Right renal pelvis (tissue), 4 donors: Measurements from ENCODE around the gene SIKE1. TPM values are rescaled to one million over a fixed set of nuclear protein-coding genes. Genes with fewer than 3 reads are reported as not detected.
A peak's percentile ranks its signal among the peaks of the same experiment; 100 is the strongest.
"Not testable (repeated sequence)": the region's sequence is repeated elsewhere in the genome, so short reads cannot be mapped to it uniquely, and the experiment has no call there.

Source experiments
- DNase-seq, 4 donors: peaks; one replicate each; pipeline ENCODE4 v3.0.0-alpha.2; 2013; ENCODE audit warnings: low read depth in 4 of 4, low spot score in 3 of 4, missing footprints in 1 of 4
- polyA plus RNA-seq, 4 donors: library from polyadenylated mRNA; unstranded; fragments of 120-200 nt; gene quantifications; one replicate each; pipeline ENCODE4 v1.2.1, GENCODE V29; 2013; ENCODE audit not compliant: insufficient read length in 4 of 4

Gene SIKE1
- 10 to 100 TPM; 49.0 to 55.7 (median 52.8) TPM for polyA plus RNA-seq

DNA sequence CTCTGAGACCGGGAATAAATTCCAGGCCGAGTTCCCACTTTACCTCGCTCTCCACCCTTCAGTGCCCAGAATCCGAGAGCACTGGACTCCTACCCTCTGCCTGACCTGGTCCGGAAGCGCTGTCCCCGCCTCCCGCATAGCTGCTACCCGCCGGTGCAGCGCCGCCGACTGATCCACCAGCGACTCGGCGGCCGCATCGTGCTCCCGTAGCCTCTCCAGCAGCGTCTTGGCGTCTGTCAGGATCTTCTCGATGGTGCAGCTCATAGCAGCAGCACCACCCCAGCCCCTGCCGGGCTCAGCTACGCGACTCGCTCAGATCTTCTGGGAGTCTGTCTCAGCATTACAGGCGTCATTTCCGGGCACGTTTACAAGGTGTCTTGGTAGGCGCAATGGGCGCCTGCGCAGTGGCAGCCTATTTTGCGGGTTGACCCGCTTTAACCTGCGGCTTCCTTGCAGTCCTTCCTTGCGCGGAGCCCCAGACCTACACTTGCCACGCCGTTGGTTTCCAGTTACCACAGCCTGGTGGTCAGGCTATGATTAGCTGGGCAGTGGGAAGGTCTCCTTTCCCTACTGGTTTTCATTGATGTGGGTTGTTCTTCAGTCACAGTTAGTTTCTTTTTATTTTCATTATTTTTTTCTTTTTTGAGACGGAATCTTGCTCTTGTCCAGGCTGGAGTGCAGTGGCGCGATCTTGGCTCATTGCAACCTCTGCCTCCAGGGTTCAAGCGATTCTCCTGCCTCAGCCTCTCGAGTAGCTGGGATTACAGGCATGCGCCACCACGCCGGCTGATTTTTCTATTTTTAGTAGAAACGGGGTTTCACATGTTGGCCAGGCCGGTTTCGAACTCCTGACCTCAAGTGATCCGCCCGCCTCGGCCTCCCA lies at the start of gene SIKE1:
SIKE1 (minus strand) TSS at position 342 of the 883 bp plus-strand sequence; CDS start at position 264, 78 bp downstream.
- DNase-seq = peak; percentile 85 to 88 (median 86)

DNA sequence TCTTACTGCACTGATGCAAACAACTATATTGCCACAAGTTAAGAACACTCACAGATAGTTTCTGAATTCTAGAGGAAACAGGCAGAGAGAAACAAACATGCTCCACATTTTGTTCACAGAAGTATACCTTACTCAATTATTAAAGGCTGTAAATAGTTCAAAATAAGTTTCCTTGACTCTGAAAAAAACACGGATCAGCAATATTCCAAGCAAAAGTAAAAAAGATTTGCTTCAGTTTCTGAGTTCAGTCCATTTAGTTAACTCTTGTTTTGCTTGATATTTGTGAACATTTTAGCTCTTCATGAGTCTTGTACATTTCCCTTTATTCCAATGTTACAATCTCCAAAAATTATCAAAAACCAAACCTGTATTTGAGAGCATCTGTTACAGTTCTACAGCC lies 49.6 kb upstream of the SIKE1 start:
- not testable (repeated sequence) for DNase-seq

GRCh38 chr1:114828251-114828650 lies 47.8 kb upstream of the SIKE1 start:
- DNase-seq = no peak

- no peak for DNase-seq
Measured at GRCh38 chr1:114821978-114822377, 41.5 kb upstream of the SIKE1 start.

DNA sequence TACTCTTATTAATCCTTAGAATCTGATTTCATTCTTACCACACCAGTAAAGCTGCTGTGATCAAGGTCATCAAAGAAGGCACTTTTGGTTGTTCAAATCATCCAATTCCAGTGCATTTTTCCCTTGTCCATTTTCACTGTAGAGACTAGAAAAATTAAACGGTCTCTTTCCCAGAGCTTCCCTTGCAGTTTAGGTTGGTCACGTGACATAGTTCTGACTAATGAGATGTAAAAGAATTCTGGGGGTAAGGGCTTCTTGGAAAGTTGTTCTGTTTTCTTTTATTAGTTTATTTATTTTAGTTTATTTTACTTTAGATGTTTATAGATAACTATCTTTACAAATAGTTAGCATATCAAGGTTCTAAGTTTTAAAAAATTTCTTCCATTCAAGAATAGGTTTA lies 39.9 kb upstream of the SIKE1 start:
- no peak for DNase-seq

- DNase-seq = no peak
Measured at GRCh38 chr1:114819869-114820268, 39.4 kb upstream of the SIKE1 start.

- DNase-seq = not testable (repeated sequence)
Measured at GRCh38 chr1:114804449-114804848, 24.0 kb upstream of the SIKE1 start.

DNA sequence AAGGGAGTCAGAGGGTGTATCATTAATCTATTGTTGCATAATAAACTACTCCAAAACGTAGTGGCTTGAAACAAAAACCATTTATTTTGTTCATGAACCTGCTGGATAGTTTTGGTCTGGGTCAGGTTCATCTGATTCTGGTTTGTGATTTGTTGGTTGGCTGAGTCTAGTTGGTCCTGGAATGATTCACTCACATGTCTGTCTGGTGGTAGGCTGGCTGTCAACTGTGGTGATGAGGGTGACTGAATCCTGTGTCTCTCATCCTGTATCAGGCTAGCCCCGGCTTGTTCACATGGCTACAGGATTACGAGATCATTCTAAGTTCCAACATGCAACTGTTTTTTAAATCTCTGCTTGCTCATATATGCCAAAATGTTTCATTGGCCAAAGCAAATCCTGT lies 22.5 kb upstream of the SIKE1 start:
- no peak for DNase-seq

DNA sequence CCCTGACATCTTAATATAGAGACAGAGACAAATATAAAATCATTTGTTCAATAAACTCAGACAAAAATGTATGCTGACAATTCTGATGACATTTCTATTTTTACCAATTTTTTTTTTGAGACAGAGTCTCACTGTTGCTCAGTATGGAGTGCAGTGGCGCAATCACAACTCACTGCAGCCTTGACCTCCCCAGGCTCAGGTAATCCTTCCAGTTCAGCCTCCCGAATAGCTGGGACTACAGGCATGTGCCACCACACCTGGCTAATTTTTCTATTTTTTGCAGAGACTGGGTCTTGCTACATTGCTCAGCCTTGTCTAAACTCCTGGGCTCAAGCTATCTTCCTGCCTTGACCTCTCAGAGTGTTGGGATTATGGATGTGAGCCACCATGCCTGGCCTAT lies 13.6 kb upstream of the SIKE1 start:
- no peak for DNase-seq

DNA sequence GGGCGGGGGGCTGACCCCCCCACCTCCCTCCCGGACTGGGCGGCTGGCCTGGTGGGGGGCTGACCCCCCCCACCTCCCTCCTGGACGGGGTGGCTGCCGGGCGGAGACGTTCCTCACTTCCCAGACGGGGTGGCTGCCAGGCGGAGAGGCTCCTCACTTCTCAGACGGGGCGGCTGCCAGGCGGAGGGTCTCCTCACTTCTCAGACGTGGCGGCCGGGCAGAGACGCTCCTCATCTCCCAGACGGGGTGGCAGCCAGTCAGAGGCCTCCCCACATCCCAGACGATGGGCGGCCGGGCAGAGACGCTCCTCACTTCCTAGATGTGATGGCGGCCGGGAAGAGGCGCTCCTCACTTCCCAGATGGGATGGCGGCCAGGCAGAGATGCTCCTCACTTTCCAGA lies 10.1 kb upstream of the SIKE1 start:
- DNase-seq = not testable (repeated sequence)

DNA sequence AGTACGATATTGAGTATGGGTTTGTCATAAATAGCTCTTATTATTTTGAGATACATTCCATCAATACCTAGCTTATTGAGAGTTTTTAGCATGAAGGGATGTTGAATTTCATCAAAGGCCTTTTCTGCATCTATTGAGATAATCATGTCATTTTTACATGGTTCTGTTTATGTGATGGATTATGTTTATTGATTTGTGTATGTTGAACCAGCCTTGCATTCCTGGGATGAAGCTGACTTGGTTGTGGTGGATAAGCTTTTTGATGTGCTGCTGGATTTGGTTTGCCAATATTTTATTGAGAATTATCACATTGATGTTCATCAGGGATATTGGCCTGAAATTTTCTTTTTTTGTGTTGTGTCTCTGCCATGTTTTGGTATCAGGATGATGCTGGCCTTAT lies 6.0 kb upstream of the SIKE1 start:
- DNase-seq = not testable (repeated sequence)

DNA sequence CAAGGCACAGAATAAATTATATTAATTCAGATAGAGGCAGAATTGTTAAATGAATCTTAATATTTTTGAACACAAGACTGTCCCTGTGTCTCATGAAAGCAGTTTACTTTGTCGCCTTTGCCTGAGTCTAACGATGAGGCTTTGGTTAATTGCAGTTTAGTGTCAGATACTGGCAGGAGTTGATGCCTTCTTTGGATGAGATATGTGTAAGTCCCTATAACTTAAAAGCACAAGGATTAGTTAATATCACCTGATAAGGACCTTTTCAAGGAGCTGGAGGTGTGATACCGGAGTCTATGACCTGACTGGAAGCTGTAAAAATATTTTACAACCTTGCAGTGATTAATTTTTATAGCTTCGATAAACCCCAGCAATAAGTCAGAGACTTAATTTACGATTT lies 2.0 kb upstream of the SIKE1 start:
- DNase-seq = no peak

GRCh38 chr1:114779722-114780121 lies 763 bp downstream of the SIKE1 start:
- no peak for DNase-seq

DNA sequence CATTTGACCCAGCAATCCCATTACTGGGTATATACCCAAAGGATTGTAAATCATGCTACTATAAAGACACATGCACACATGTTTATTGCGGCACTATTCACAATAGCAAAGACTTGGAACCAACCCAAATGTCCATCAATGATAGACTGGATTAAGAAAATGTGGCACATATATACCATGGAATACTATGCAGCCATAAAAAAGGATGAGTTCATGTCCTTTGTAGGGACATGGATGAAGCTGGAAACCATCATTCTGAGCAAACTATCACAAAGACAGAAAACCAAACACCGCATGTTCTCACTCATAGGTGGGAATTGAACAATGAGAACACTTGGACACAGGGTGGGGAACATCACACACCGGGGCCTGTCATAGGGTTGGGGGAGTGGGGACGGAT lies 3.8 kb downstream of the SIKE1 start:
- DNase-seq = not testable (repeated sequence)

- DNase-seq = no peak
Measured at GRCh38 chr1:114771992-114772391, 8.5 kb downstream of the SIKE1 start.

DNA sequence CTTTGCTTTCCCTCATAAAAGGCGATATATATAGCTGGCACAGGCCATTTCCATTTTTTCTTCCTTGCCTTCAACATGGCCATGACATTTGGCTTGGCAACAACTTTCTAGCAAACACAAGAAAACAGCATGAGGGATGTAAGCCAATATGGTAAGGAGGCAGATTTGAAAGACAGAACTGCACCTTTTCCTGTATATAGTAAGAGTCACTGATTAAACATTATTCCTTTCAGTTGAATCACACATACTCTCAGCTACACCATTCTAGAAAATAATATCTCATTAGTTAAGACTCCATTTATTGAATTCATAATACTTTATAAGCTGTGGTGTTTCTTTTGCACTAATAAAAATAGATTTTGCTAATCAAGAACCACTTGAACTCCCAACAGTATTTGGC lies 9.5 kb downstream of the SIKE1 start:
- DNase-seq = no peak

DNA sequence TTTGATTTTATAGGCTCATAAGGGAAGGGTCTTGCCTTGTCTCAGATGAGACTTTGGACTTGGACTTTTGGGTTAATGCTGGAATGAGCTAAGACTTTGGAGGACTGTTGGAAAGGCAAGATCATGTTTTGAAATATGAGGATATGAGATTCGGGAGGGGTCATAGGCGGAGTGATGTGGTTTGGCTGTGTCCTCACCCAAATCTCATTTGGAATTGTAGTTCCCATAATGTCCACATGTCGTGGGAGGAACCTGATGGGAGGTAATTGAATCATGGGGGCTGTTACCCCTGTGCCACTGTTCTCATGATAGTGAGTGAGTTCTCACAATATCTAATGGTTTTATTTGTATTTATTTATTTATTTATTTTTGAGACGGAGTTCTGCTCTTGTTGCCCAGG lies 15.8 kb downstream of the SIKE1 start:
- DNase-seq = no peak

GRCh38 chr1:114758256-114758832 lies 22.1 kb downstream of the SIKE1 start:
- no peak for DNase-seq

GRCh38 chr1:114757455-114758255 lies 22.8 kb downstream of the SIKE1 start, which contains the start of gene CSDE1:
CSDE1 (minus strand) TSS chr1:114757984; CDS start chr1:114739890, 18,094 bp downstream.
- DNase-seq = peak; percentile 96 to 98 (median 97)

- no peak for DNase-seq
Measured at GRCh38 chr1:114756949-114757454, 23.5 kb downstream of the SIKE1 start.
